C4-2B (cell line): ENCODE data around the gene TRIM25.

Source experiments
- H3K27ac ChIP-seq: fragments of 450-650 bp; 2 replicates; pipeline ENCODE4 v1.5.1; 2017
- CTCF ChIP-seq: fragments of 450-650 bp; conservative IDR thresholded peaks from 2 replicates; pipeline ENCODE4 v1.5.1; 2017; ENCODE audit warnings: mild to moderate bottlenecking
- ZFX ChIP-seq: fragments of 450-650 bp; IDR thresholded peaks from 2 replicates; pipeline ENCODE4 v1.6.1; 2017

Gene TRIM25

GRCh38 chr17:56851008-56851407 lies 62.8 kb downstream of the TRIM25 start:
- no peak for TF ChIP-seq CTCF
- TF ChIP-seq ZFX: no peak
- no peak overlapping the region for H3K27ac ChIP-seq

DNA sequence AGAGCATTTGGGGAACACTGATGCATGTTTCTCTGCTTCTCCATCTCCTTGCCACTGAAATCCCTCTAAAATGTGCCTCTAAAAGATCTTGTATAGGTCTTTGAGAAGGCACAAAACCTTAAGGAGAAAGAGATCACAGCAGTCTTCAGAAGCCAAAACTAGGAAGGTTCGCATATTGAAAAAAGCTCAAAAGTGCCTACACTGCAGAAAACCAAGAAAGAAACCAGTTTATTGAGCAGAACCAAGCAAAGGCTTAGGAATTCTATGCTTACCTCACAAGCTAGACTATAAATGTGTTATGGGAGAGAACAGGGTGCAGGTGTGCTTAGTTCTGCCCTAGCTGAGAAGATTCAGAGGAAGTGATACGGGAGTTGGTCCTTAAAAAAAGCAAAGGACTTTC lies 63.3 kb downstream of the TRIM25 start:
- no peak overlapping the region for H3K27ac ChIP-seq

DNA sequence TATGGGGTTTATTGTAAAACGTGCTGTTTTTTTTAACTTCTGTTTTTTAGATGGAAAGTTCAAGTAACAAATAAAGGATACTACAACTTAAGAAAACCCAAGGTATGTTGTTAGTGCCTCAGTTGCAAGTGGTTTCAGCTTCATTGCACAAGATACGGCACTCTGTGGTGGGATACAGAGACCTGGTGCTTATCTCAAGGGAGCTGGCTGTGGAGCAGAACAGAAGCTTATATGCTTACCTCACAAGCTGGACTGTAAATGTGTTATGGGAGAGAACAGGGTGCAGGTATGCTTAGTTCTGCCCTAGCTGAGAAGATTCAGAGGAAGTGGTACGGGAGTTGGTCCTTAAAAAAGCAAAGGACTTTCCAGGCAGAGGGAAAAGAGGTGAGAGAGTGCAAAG lies 64.7 kb downstream of the TRIM25 start:
- TF ChIP-seq CTCF (no peak), ZFX (no peak)

More for the DNA sequence above, 63.3 kb downstream of the TRIM25 start:
- TF ChIP-seq CTCF (no peak), ZFX (no peak)

DNA sequence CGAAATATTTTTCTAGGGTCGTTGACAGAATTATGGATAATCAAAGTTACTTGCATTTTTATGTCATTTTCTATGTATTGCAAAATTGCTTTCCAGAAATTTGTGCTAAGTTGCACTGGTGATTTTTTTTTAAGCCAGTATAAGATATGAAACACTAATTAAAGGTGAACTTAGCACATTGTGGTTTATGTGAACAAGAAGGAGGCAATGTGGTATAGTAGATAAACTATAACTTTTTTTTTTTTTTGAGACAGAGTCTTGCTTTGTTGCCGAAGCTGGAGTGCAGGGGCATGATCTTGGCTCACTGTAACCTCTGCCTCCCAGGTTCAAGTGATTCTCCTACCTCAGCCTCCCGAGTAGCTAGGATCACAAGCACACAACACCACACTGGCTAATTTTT lies 66.7 kb downstream of the TRIM25 start:
- no peak overlapping the region for H3K27ac ChIP-seq
- TF ChIP-seq CTCF (no peak), ZFX (no peak)

More for the DNA sequence above, 64.7 kb downstream of the TRIM25 start:
- H3K27ac ChIP-seq: no peak overlapping the region

DNA sequence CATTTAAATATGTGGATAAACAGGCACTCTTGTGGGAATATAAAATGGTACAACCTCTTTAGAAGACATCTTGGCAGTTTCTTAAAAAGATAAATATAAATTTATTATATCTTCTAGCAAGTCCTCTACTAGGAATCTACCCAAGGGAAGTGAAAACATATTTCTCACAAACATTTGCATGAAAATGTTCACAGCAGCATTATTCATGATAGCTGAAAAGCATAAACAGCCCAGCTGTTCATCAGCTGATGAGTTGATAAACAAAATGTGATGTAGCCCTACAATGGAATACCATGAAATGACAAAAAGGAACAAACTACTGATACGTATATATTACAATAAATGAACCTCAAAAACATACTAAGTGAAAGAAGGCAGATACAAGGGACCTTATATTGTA lies 67.9 kb downstream of the TRIM25 start:
- no peak for TF ChIP-seq CTCF
- no peak for TF ChIP-seq ZFX
- no peak overlapping the region for H3K27ac ChIP-seq

DNA sequence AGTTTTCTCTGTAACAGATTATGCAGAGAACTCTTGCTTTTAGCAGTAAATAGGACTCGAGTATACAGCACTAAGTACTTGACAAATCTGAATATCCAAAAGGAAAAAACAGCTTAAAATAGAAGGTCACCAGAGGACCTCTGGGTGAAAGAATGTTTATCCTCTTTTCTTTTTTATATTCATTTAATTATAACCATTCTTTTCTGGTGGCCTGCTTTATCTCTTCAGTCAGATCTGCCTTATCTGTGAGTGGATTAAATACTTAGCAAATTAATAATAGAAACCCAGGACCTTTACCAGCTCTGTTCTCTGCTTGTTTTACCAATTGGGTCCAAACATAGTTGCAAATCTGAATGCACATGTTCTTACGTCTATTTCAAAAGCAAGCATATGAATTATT lies 71.3 kb downstream of the TRIM25 start:
- H3K27ac ChIP-seq: no peak overlapping the region
- no peak for TF ChIP-seq ZFX
- TF ChIP-seq CTCF: no peak

DNA sequence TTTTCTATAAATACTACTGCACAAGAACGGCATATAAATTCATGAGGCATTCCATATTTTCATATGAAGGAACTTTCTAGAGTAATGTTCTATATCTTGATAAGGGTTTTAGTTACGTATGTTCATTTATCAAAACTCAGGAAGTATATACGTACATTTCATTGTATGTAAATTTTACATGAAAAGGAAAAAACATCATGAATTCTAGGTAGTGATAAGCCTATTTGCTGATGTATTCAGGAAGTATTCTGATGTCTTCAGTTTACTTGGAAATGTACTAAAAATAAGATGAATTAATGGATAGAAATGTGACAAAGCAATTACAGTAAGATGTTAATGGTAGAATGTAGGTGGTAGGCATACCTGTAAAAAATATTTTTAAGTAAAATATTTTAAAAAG lies 75.2 kb downstream of the TRIM25 start:
- no peak for TF ChIP-seq ZFX
- TF ChIP-seq CTCF: no peak
- H3K27ac ChIP-seq: no peak overlapping the region
